Renal cortical epithelial cell (primary cell): ENCODE measurements around the gene CALML6. TPM values are rescaled to one million over a fixed set of nuclear protein-coding genes. Genes with fewer than 3 reads are reported as not detected.
"Not testable (repeated sequence)": the region's sequence is repeated elsewhere in the genome, so short reads cannot be mapped to it uniquely, and the experiment has no call there.

Source experiments
- DNase-seq: peaks from one replicate; pipeline ENCODE4 v3.0.0-alpha.2; 2011; ENCODE audit warnings: low read depth
- total RNA-seq: library from RNA; depleted of rRNA; stranded (reverse); fragments of >200 nt; gene quantifications from 2 replicates; pipeline ENCODE4 v1.2.3, GENCODE V29; 2014

CALML6 gene
- total RNA-seq, 1 donor from 2014 or later = 0.05 TPM

DNA sequence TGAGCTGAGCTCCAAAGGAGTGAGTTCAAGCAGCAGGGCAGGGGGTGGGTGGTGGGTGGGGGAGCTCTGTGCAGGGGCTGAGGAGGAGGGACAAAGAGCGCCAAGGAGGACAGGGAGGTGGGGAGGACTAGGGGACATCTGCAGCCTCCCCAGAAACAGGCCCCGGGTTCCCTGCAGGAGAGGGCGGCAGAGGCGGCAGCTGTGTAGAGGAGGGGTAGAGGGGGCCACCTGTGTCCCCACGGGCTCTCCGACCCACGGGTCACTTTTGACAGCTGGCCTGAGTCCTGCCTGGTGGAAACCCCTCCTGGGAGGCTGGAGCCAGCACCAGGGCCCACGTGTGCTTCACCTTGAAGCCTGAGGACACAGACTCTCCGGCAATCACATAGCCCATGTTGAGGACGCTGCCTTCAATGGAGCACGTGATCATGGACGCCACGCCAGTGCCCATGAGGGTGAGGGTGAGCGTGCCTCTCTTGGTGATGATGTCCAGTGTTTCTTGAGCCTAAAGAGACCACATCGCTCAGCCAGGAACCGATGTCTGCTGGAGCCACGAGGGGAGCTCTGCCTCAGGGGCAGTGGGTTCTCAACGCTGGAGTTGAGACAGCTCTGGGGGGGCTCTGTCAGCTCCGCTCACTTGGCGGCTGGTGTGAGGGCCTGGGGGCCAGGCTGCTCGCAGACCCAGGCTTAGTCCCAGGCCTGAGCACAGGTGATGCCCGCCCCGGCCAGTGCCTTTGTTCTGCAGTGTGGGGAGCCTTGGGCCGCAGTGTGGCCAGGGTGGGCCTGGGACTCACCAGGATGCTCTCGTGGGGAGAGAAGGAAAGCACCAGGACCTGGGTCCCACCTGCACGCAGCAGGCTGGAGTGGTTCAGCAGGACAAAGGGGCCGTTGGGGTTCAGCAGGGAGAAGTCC is 10.6 kb downstream of the CALML6 start:
- no peak for DNase-seq

DNA sequence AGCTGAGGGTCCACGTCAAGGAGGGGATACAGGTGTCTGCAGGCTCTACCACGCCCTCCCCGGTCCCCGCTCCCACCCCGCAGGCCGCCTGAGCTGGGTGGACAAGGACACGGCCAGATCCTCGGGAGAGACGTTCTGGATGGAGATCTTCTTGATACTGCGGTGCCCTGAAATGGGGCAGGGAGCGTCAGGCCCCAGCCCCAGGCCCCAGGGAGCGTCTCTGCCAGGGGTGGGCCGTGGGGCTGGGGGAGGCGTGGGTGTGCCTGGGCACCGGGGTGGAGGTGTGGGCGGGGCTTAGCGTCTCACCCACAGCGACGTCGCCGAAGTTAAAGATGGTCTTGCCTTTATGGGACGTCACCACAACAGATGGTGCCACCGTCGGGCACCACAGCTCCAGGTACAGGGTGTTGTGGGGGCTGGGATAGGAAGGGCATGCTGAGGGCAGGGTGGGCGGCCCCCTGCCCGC is 11.3 kb downstream of the CALML6 start:
- DNase-seq = no peak

DNA sequence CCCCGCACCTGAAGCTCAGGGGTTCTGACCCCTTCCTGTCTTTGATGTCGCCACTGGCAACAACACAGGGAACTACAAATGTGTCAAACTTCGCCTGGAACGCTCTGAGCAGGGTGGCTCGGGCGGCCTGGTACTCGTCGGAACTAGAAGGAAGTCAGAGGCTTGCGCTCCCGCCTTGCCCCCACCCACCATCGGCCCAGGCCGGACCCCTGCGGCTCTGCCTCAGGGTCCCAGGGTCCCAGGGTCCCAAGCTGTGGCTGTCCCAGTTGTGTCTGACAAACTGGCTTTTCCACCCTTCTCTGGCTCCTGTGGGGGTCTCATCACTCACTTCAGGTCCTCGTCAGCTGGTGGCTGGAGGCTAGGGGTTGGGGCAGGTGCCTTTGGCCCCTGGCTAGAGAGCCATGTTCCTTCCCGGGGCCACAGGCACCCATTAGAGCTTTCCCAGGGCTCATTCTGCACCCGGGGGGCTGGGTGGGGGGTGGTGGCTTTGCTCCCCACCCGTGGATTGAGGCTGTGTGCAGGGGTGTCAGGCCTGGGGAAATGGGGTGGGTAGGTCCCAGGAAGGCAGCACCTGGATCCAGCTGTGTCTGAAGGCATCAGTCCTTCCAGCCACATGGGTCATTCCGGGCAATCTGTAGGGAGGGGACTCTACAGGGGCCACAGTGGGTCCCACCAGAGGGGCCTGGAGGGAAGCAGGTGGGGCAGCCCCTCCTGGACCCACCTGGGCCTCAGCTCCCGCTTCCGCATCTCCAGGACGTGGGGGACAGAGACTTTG is 12.0 kb downstream of the CALML6 start:
- DNase-seq = no peak

DNA sequence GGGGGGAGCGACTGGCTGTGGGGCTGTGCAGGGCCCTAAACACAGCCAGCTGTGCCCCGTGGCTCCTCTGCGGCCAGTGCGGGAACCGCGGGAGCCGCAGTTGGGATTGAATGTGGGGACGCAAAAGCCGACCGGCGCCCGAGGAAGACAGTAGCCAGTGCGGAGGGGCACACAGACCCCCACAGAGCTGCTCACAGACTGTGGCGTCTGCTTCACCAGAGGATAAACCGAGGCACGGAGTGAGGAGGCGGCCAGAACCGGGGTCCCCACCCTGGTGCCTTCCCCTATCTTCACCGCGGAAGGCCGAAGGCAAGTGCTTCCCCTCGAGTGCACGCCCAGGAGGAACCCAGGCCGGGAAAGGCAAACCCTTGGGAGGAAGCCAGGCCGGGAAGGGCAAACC is 12.7 kb downstream of the CALML6 start:
- DNase-seq = no peak

DNA sequence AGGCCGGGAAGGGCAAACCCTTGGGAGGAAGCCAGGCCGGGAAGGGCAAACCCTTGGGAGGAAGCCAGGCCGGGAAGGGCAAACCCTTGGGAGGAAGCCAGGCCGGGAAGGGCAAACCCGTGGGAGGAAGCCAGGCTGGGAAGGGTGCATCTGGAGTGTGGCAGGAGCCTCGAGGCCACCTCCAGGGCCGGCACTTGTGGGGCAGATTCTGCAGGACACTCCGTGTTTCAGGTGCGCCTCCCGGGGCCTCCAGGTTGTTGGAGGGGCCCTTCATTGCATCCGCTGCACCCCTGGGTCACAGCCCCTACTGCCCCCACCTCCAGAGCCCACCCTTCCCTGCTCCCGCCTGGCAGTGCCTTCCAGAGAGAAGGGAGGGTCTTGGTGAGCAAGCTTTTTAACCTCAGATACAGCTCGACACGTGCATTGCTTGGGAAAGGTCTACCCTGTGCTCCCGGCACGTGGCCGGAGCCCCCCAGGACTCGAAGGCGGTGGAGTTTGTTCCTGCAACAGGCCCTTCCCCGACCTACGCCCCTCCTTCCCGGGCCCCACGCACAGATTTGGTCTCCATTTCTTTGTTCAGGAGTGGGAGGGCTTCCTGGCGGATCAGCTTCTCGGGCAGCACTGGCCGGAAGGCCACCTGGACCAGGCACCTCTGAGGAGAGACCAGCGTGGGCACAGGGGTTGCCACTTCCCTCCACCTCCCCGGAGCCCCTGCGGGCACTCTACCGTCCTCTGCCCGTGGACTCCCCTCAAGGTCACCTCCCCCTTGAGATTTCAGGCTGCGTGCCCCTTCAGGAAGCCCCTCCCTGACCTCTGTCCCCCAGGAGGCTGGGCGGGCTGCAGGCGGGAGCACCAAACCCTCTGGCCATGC is 13.4 kb downstream of the CALML6 start:
- no peak for DNase-seq

DNA sequence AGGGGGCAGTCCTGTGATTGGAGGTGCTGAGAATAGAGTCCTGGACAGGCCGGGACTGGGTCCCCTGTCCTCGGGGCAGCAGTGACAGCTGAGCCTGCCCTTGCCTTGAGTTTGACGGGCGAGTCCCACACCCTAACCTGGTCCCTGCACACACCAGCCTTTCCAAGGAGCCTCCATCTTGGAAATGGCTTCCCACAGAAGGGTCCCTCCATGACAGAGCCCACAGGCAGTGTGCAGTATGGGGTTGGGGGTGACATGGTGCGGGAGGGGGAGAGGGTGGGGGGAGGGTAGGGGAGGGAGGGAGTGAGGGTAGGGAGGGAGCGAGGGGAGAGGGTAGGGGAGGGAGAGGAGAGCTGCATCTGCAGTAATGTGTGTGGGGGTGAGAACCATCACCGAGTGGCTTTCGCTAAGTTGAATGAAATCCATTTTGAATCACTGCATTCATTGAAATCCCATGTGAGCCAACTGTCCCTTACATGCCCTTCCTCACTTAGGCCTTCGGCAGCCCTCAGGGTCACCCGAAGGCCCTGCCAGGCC is 14.1 kb downstream of the CALML6 start:
- no peak for DNase-seq

DNA sequence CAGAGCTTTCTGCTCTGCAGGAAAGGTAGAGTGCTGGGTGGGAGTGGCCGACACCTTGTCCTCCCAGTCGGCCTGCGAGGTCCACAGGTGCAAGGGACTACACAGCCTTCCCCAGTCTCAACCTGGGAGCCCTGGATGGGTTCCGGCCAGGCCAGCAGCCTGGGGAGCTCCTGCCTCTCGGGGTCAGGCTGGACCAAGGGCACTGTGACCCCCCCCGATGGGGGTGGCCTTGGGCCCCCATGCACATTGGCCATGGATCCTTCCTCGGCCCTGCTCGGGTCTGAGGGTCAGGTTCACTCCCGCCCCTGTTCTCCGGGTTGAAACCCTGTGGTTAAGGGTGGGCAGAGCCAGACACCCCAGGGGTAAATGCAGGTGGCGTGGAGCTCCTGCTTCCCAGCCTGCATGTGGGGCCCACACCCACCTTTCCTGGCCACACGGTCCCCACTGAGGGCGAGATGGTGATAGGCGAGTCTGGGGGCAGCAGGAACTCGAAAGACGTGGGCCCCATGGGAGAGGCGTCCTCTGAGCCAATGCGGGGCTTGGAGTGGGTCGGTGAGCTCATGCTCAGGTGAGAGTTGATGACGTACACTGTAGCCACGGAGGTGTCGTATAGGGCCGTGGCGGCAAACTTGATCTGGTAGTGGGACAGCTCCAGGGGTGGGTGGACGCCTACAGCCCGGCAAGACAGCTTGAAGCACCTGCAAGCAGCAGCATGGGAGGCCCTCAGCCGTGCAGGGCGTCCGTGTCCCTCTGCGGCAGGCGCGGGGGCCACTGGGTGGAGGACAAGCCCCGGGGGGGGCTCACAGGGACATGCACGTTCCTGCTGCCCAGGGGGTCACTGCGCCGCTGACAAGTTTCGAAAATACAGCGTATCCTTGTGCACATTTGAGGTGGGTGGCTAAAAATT is 14.8 kb downstream of the CALML6 start:
- DNase-seq = no peak

DNA sequence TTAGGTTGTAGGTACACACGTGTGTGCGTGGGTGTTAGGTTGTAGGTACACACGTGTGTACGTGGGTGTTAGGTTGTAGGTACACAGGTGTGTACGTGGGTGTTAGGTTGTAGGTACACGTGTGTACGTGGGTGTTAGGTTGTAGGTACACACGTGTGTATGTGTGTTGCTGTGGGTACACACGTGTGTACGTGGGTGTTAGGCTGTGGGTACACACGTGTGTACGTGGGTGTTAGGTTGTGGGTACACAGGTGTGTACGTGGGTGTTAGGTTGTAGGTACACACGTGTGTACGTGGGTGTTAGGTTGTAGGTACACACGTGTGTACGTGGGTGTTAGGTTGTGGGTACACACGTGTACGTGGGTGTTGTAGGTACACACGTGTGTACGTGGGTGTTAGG is 19.8 kb downstream of the CALML6 start:
- not testable (repeated sequence) for DNase-seq

DNA sequence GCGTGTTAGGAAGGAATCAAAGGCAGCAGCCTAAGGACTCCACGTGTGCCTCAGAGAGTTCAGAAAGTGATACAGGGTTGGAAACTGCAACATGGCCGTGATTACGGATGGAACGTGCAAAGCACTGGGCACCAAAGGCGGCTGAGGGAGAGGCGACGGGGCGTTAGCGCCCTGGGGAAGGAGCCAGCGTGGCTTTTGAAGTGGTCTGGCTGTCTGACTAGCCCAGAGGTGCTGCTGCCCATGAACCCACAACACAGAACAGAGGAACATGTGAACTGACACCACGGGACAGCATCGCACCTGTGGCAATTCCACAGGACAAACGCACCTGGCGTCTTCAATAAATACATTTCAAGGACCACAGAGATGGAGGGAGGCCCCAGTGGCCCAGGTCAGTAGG is 22.0 kb downstream of the CALML6 start:
- no peak for DNase-seq

DNA sequence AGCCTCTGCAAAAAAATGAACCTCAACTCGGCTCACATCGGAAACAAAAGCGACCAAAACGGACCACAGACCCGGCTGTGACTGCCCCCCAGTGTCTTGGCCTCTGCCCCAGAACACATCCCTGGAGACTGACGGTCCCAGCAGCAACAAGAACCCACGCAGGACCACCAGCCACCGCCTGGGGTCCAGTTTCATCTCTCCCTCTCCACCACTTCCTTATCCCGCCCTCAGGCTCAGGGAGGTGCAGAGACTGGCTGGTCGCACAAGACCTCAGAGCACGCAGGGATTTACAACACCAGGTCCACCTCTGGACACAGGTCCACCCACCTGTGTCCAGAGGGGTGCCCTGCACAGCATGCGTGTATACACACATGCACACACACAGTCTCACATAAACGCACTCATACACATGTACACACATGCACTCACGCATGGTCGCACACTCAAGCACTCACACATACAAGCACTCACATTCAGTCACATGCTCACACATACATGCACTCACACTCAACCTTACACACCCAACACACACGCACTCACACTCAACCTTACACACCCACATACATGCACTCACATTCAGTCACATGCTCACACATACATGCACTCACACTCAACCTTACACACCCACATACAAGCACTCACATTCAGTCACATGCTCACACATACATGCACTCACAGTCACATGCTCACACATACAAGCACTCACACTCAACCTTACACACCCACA is 22.7 kb downstream of the CALML6 start:
- no peak for DNase-seq

DNA sequence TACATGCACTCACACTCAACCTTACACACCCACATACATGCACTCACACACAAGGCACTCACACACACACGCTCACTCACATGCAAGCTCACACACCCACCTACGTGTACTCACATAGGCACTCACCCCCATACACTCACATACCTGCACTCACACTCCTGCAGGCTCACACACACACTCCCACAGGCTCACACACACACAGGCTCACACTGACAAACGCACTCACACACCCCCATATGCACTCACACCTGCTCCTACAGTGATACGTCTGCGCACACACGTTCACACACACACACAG is 23.2 kb downstream of the CALML6 start:
- DNase-seq = no peak

DNA sequence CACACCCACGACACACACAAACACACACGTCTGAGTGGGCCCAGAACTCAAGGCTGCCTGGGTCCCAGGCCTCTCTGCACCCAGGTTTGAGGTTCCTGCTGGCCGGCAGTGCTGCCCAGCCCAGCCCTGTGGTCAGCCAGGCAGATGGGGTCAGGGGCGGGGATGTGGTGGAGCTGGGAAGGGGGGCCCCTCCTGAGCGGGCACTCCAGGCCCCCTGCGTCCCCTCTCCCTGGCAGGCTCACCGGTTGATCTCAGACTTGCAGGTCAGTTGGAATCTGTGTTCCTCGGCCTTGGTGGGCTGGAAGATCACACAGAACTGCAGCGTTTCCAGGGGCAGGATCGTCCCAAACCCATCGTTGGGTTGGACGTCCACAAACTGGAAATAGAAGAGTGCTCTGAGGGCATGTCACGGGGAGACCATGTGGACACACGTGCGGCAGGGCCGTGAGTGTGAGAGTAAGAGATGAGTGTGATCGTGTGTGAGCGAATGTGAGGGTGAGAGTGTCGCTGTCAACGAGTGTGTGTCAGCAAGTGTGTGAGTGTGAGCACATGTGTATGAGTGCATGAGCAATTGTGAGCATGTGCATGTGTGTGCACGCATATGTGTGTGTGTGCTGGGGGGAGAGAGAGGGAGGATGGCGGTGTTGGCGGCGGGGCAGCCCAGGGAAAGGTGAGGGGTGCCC is 23.7 kb downstream of the CALML6 start:
- no peak for DNase-seq

DNA sequence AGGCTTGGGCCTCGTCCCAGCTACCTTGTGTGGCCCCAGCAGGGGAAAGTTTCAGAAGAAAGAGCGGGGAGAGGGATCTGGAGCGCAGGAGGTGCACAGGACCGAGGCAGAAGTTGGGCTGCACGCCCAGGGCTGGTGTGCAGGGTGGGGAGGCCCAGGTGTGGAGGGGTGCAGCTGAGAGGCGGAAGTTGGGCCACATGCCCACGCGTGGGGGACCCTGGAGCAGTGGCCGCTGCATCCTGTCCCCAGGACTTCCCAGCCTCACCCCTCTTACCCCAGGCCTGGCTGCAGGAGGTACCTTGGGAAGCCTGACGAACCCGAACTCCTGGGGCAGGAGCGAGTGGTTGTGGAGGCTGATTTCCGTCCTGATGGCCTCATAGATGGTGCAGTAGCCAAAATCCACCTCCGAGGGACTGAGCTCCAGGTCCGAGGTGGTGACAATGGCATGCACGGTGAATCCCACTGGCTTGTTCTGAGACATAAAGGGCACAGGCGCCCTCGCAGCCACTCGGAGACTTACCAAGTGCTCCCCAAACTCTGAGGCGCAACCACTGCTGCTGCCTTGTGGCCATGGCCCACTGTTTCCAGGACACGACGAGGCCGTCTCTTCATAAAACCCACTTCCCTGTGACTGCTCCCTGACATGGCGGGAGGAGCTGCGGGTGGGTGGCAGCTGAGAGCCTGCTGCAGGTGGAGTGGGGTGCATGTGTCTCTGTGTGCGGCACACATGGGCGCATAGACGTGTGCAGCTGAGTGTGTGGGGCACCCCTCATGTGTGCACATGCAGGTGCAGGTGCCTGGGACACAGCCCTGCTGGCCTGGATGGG is 24.4 kb downstream of the CALML6 start:
- no peak for DNase-seq

DNA sequence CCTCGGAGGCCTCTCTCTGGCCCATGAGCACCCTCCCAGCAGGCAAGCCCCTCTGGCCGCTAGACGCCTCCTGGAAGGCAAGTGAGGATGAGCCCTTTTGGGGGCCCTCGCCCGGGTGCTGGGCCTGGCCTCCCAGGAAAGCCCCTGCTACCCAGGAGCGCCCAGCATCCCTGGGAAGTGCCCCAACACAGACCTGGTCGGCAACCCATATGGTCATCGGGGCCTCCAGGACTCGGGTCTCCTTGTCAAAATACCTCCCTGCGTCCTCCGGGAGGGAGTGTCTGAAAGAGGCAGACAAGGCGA is 25.0 kb downstream of the CALML6 start:
- no peak for DNase-seq

DNA sequence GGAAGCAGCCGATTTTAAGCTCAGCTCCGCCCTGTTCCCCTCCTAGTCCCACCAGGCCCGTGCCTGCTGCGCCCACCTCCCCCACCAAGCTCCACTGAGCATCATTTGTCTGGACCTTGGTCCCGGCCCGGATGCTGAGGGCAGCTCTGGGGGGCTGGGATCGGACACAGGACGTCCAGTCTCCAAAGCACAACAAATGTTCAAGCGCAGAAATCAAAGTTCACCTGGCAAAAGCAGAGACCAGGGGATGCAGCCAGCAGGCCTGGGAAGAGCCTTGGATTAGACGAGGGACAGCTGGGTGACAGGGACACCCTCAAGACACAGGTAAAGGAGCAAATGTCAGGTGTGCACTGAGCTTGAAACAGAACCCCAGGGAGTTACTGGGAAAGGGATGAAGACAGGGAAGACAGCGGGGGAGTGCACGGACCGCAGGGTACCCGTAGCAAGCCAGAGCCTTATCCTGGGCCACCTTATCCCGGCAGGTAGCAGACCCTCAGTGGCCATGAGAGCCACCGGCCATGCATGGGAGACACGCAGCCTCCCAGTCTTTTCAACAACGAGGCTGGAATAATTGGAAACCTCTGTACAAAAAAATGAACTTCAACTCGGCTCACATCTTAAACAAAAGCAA is 26.3 kb downstream of the CALML6 start:
- no peak for DNase-seq

DNA sequence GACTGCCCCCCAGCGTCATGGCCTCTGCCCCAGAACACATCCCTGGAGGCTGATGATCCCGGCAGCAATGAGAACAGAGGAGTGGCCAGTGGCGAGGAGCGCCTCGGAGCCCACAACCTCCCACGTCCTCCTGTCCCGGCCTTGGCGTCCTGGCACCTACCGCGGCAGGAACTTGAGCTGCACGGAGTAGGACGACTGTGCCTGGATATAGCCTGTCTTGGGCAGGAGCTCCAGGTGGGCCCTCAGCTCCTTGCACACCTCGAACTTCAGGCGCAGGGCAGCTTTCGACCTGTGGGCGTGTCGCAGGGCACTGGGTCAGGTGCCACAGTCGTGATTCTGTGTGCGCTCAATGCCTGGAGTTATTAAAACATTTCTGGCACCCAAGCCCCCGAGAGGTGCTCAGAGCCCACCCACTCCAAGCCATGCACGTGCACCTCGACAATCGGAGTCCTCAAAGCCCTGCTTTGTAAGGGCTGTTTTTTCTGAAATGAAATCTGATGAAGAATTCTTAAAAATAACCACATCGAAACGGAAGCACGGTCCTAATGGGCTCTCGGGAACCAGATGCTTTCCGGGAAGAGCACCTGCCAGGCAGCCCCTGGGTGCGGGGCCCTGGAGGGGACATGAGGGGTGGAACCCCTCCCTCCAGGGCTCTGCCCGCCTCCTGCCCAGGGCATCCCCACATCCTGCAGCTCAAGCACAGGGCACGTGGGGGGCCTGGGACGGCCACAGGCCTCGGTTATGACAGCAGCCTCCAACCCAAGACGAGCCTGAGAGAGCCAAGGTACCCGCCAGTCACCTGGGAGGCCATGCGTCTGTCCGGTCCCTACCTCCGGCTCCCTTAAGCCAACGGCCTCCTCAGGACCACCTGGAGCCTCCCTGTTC is 27.1 kb downstream of the CALML6 start:
- no peak for DNase-seq
